DOHH2 (cell line): ENCODE data around the gene LAMA3.

Experiments used
- EZH2phosphoT487 ChIP-seq: fragments of 200-600 bp; sonication (generic); IDR thresholded peaks from 2 replicates; pipeline ENCODE4 v1.6.1; 2017; ENCODE audit warnings: borderline replicate concordance, mild to moderate bottlenecking, antibody characterized with exemption, low read length, moderate library complexity, mixed read lengths
- TF ChIP-seq, protein P1 (sequence below): fragments of 200-600 bp; sonication (generic); IDR thresholded peaks from one replicate; pipeline ENCODE4 v1.5.1; 2014; ENCODE audit warnings: antibody characterized with exemption, mild to moderate bottlenecking, low read depth, low read length; ENCODE audit not compliant: poor library complexity, severe bottlenecking

DNA sequence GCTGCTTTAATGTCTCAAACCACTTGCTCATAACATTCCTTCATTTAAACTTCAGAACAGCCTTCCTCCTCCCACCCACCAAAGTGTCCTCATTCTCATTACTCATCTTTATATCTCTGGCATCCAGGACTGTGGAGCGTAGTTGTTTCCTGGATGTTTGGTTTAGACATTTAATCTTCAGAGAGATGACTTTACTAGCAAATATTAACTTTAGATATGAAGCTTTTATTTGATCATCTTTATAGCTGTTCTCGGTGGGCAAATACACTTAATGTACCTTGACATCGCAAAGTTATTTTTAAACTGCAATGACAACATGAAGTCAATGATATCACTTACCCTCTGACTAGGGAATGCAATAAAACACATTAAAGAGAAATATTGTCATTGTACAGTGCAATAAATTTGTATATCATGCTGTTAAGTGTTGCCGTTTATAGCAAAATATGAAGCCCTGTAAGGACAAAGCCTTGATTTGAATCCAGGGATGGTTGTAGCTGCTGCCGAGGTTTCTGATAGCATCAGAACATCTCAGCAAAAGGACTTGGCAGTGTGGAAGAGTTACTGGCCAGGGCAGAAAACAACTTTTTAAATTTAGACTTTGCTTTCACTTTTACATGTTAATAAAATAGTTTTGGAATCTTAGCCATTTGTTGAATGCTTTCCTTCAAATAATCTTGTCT lies 4.6 kb upstream of the LAMA3 start:
- TF ChIP-seq, protein P1, sequence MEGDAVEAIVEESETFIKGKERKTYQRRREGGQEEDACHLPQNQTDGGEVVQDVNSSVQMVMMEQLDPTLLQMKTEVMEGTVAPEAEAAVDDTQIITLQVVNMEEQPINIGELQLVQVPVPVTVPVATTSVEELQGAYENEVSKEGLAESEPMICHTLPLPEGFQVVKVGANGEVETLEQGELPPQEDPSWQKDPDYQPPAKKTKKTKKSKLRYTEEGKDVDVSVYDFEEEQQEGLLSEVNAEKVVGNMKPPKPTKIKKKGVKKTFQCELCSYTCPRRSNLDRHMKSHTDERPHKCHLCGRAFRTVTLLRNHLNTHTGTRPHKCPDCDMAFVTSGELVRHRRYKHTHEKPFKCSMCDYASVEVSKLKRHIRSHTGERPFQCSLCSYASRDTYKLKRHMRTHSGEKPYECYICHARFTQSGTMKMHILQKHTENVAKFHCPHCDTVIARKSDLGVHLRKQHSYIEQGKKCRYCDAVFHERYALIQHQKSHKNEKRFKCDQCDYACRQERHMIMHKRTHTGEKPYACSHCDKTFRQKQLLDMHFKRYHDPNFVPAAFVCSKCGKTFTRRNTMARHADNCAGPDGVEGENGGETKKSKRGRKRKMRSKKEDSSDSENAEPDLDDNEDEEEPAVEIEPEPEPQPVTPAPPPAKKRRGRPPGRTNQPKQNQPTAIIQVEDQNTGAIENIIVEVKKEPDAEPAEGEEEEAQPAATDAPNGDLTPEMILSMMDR = no peak
- TF ChIP-seq EZH2phosphoT487 = no peak
